ENCODE results near the gene ETAA1. TPM values are rescaled to one million over a fixed set of nuclear protein-coding genes. Genes with fewer than 3 reads are reported as not detected.

ETAA1 gene
- total RNA-seq, 2 experiments from 2014 or later: 10.7 to 11.7 TPM

DNA sequence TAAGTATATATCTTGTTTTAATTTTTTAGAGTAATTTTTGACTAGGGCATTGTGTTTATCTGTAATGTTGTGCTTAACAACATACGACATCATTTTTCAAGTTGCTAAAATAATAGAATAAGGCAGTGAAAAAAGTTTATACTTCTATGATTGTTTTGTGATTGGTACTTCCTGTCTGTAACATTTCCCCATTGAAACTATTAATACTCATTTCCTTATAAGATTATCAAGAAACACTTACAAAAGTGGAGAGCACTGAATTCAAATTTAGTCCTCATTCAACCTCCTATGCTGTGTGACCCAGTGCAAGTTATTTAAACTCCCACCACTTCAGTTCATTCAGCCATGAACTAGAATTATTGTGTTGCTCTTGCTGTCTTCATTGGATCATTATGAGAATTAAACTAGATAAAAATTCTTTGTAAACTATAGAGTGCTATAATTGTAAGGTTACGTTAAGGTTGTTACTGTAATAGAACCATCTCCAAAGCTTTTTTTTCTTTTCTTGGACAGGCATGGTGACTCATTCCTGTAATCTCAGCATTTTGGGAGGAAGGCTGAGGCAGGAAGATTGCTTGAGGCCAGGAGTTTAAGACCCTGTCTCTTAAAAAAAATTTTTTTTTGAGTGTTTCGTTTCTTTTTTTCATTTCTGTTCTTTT is 2.8 kb downstream of the ETAA1 start:
- Mint-ChIP-seq H3K27me3 (no peaks in the 10 kb centered on the region), H3K27ac (peak overlapping the region; percentile 9), H3K4me1 (peaks cover 22% of the 10 kb centered on the region), H3K4me3 (no peak overlapping the region), H3K9me3 (ENCODE audit: low read depth) (no peaks in the 10 kb centered on the region), H3K36me3 (peaks cover 37% of the 10 kb centered on the region)
- ATAC-seq: no peak
- CTCF ChIA-PET: no interaction called here
- no peak for DNase-seq

DNA sequence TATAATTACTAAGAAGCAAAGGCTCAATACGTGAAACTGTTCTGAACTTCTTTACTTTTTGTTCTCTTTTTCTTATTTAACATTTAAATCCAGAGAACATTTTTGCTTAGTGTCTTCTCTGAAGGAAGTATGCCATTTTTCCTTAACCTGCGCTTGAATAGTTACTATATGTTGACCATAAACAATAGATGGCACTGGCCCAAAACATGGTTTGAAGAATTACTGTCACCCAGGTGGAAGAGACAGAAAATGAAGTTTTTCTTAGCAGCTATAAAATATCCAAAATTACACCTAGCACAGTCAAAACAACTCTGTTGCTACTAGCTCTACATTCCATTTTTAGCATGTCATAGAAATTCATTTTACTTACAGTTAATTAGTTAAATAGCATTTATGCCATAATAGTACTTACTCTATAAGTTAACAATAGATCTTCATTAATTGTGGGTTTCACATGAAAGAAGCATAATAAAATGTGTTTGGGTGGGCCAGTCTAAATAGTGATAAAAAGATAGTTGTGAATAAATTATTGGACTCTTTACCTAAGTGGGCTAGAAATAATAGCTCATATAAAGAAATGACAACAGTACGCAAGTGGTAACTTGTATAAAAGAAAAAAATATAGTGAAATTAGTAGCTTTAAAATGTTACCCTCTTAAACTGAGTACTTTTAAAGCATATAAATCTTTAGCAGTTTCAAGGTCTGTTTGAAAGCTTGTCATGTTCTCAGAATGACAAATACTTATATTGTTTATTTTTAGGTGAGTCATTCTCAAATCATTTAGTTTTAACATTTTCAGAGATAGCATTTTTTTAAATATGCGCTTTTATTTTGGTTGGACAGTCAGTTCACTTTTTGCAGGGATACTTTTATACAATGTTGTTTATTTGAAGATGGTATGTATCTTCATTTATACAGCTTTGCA is 3.7 kb downstream of the ETAA1 start:
- Mint-ChIP-seq H3K4me3 (no peak overlapping the region), H3K27ac (no peak overlapping the region), H3K27me3 (no peaks in the 10 kb centered on the region), H3K9me3 (ENCODE audit: low read depth) (no peaks in the 10 kb centered on the region), H3K4me1 (peaks cover 21% of the 10 kb centered on the region), H3K36me3 (peaks cover 40% of the 10 kb centered on the region)
- ATAC-seq (no peak), DNase-seq (no peak)
- CTCF ChIA-PET: no interaction called here

DNA sequence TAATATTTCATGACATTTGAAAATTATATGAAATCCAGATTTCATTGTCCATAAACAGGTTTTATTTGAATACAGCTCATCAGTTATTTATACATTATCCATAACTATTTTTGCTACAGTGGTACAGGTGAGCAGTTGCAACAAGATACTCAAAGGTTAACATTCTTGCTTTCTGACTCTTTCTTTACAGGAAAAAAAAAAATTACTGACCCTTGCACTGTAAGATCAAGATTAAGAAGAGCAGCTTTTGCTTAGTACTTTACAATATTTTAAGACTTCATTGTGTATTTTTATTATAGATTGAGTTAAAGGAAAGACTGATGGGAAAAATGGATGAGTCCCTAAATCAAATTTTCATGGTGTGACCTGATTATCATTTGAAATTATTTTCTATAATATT is 11.2 kb downstream of the ETAA1 start:
- H3K27me3 Mint-ChIP-seq: no peaks in the 10 kb centered on the region
- H3K4me1 Mint-ChIP-seq: peaks cover 2% of the 10 kb centered on the region
- no peaks in the 10 kb centered on the region for H3K9me3 Mint-ChIP-seq (ENCODE audit: low read depth)
- H3K4me3 Mint-ChIP-seq: no peak overlapping the region
- H3K36me3 Mint-ChIP-seq: peaks cover 35% of the 10 kb centered on the region
- no peak for ATAC-seq
- H3K27ac Mint-ChIP-seq: no peak overlapping the region
- no peak for DNase-seq
- CTCF ChIA-PET: no interaction called here

GRCh38 chr2:67412424-67412823 is 15.3 kb downstream of the ETAA1 start:
- Mint-ChIP-seq H3K4me1 (no peaks in the 10 kb centered on the region), H3K4me3 (no peak overlapping the region), H3K9me3 (ENCODE audit: low read depth) (no peaks in the 10 kb centered on the region), H3K27me3 (no peaks in the 10 kb centered on the region), H3K27ac (no peak overlapping the region), H3K36me3 (peaks cover 12% of the 10 kb centered on the region)
- no peak for ATAC-seq
- CTCF ChIA-PET: no interaction called here
- no peak for DNase-seq

- no peak overlapping the region for H3K27ac Mint-ChIP-seq
These were observed 17.7 kb downstream of the ETAA1 start for GRCh38 chr2:67414867-67415266.

GRCh38 chr2:67416136-67416535 is 19.0 kb downstream of the ETAA1 start:
- peaks cover 4% of the 10 kb centered on the region for H3K36me3 Mint-ChIP-seq
- H3K4me3 Mint-ChIP-seq: no peak overlapping the region
- no peaks in the 10 kb centered on the region for H3K9me3 Mint-ChIP-seq (ENCODE audit: low read depth)
- ATAC-seq: no peak
- no peaks in the 10 kb centered on the region for H3K27me3 Mint-ChIP-seq
- H3K4me1 Mint-ChIP-seq: no peaks in the 10 kb centered on the region
- CTCF ChIA-PET: no interaction called here
- no peak for DNase-seq
- H3K27ac Mint-ChIP-seq: no peak overlapping the region

More at GRCh38 chr2:67414867-67415266, 17.7 kb downstream of the ETAA1 start:
- CTCF ChIA-PET: no interaction called here
- Mint-ChIP-seq H3K4me1 (no peaks in the 10 kb centered on the region), H3K36me3 (peaks cover 10% of the 10 kb centered on the region), H3K9me3 (ENCODE audit: low read depth) (no peaks in the 10 kb centered on the region), H3K27me3 (no peaks in the 10 kb centered on the region), H3K4me3 (no peak overlapping the region)
- no peak for DNase-seq
- no peak for ATAC-seq

GRCh38 chr2:67423489-67423888 is 26.4 kb downstream of the ETAA1 start:
- Mint-ChIP-seq H3K36me3 (no peaks in the 10 kb centered on the region), H3K27ac (no peak overlapping the region), H3K4me3 (no peak overlapping the region), H3K9me3 (ENCODE audit: low read depth) (peaks cover 2% of the 10 kb centered on the region), H3K4me1 (no peaks in the 10 kb centered on the region), H3K27me3 (peaks cover 3% of the 10 kb centered on the region)
- no peak for ATAC-seq
- no peak for DNase-seq
- CTCF ChIA-PET: no interaction called here

DNA sequence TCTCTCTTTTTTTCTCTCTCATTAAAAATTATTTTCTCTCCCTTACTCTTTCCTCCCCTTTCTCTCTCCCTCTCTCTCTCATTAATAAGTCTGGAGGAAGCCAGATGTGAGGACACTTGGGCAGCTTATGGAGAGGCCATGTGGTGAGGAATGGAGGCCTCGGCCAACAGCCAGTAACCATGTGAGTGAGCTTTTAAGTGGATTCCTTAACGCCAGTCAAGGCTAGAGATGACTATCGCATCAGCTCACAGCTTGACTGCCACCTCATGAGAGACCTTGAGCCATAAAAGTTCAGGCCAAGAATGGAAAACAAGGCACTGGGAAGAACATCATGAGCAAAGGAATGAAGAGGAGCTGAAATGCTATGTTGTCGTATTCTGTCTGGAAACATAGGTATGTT is 39.1 kb downstream of the ETAA1 start:
- Mint-ChIP-seq H3K36me3 (no peaks in the 10 kb centered on the region), H3K4me3 (no peak overlapping the region), H3K27me3 (peaks cover 12% of the 10 kb centered on the region), H3K9me3 (ENCODE audit: low read depth) (no peaks in the 10 kb centered on the region), H3K27ac (no peak overlapping the region), H3K4me1 (no peaks in the 10 kb centered on the region)
- CTCF ChIA-PET: no interaction called here
- ATAC-seq (no peak), DNase-seq (no peak)

GRCh38 chr2:67437114-67437513 is 40.0 kb downstream of the ETAA1 start:
- DNase-seq (no peak), ATAC-seq (no peak)
- Mint-ChIP-seq H3K4me1 (no peaks in the 10 kb centered on the region), H3K4me3 (no peak overlapping the region), H3K27me3 (peaks cover 12% of the 10 kb centered on the region), H3K27ac (no peak overlapping the region), H3K36me3 (no peaks in the 10 kb centered on the region), H3K9me3 (ENCODE audit: low read depth) (no peaks in the 10 kb centered on the region)
- CTCF ChIA-PET: no interaction called here

- DNase-seq (no peak), ATAC-seq (no peak)
- Mint-ChIP-seq H3K27me3 (peaks cover 12% of the 10 kb centered on the region), H3K4me1 (no peaks in the 10 kb centered on the region), H3K36me3 (no peaks in the 10 kb centered on the region), H3K27ac (no peak overlapping the region), H3K4me3 (no peak overlapping the region), H3K9me3 (ENCODE audit: low read depth) (no peaks in the 10 kb centered on the region)
- CTCF ChIA-PET: no interaction called here
These were observed 41.2 kb downstream of the ETAA1 start for GRCh38 chr2:67438337-67438736.

GRCh38 chr2:67445652-67446268 is 48.6 kb downstream of the ETAA1 start:
- H3K36me3 Mint-ChIP-seq: no peaks in the 10 kb centered on the region
- H3K9me3 Mint-ChIP-seq (ENCODE audit: low read depth): no peaks in the 10 kb centered on the region
- H3K27ac Mint-ChIP-seq: no peak overlapping the region
- H3K4me3 Mint-ChIP-seq: no peak overlapping the region
- CTCF ChIA-PET: no interaction called here
- H3K4me1 Mint-ChIP-seq: no peaks in the 10 kb centered on the region
- DNase-seq: no peak
- H3K27me3 Mint-ChIP-seq: no peaks in the 10 kb centered on the region
- ATAC-seq: no peak

DNA sequence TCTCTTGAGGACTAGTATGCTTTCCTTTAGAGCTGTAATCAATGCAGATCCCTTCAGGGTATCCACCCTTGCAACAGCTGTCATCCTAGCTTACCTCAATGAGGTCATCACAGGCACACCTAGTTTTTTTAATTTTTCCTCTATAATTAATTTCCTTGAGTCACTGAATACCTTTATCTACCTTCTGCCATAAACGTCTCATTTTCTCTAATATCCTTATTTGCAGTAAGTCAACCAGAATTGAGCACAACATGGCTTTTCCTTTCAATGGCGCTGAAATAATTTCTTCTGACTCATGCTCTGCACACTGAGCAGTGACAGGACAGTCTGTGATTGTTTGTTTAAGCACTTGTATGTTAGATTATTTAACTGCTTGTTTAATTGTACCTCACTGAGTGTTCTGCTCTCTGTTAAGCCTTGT is 49.4 kb downstream of the ETAA1 start:
- no peaks in the 10 kb centered on the region for H3K36me3 Mint-ChIP-seq
- DNase-seq: no peak
- CTCF ChIA-PET: no interaction called here
- no peaks in the 10 kb centered on the region for H3K9me3 Mint-ChIP-seq (ENCODE audit: low read depth)
- H3K27ac Mint-ChIP-seq: no peak overlapping the region
- H3K27me3 Mint-ChIP-seq: no peaks in the 10 kb centered on the region
- ATAC-seq: no peak
- H3K4me1 Mint-ChIP-seq: no peaks in the 10 kb centered on the region
- H3K4me3 Mint-ChIP-seq: no peak overlapping the region

DNA sequence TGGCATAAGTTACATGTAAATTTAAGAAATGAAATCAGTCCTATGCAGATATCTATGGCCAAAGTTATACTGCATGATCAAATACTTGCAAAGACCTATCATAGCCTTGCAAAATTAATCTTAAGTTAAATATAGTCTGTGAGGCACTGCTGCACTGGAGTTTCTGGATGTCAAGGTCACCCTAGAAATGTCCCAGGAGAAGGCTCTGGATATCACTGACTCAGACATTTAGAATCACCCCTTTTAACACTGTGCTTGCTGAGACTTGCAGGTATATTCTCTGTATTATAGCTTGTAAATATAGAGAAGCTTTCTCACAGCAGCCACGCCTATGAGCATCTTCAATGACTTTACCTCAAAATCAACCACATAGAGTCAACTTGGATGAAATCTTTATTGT is 51.5 kb downstream of the ETAA1 start:
- no peak for DNase-seq
- H3K27ac Mint-ChIP-seq: no peak overlapping the region
- H3K36me3 Mint-ChIP-seq: no peaks in the 10 kb centered on the region
- no peak for ATAC-seq
- H3K9me3 Mint-ChIP-seq (ENCODE audit: low read depth): no peaks in the 10 kb centered on the region
- H3K4me3 Mint-ChIP-seq: no peak overlapping the region
- CTCF ChIA-PET: no interaction called here
- no peaks in the 10 kb centered on the region for H3K27me3 Mint-ChIP-seq
- no peaks in the 10 kb centered on the region for H3K4me1 Mint-ChIP-seq
